OCI-LY3 (cell line): Measurements from ENCODE around the gene CDK15.

Experiments
- EZH2phosphoT487 ChIP-seq: fragments of 200-600 bp; shearing (Covaris generic); IDR thresholded peaks from 2 replicates; pipeline ENCODE4 v1.6.1; 2018; ENCODE audit warnings: antibody characterized with exemption, mixed run types, low read depth
- TF ChIP-seq, protein P1 (sequence below): fragments of 200-600, 300-600 bp; sonication (generic); IDR thresholded peaks from 2 replicates; pipeline ENCODE4 v1.5.1; 2014; ENCODE audit warnings: antibody characterized with exemption, low read length, low read depth

DNA sequence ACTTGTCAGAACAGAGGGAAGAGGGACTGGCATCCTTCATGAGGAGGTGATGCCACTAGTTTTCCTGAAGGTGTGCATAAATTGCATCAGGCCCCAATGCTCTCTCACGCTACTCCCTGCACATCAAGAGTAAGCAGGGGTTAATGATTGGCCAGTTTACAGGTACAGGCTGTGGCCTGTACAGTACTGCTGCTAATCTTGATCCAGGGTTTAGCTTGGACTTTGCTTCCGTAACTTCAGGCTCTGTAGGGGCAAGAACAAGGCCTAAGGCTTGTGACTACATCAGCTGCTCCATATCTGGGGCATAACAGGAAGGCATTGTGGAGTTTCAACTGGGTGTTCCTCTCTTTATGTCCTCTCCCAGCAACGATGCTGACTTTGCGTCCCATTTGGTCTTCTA lies 130.5 kb downstream of the CDK15 start:
- TF ChIP-seq, protein P1, sequence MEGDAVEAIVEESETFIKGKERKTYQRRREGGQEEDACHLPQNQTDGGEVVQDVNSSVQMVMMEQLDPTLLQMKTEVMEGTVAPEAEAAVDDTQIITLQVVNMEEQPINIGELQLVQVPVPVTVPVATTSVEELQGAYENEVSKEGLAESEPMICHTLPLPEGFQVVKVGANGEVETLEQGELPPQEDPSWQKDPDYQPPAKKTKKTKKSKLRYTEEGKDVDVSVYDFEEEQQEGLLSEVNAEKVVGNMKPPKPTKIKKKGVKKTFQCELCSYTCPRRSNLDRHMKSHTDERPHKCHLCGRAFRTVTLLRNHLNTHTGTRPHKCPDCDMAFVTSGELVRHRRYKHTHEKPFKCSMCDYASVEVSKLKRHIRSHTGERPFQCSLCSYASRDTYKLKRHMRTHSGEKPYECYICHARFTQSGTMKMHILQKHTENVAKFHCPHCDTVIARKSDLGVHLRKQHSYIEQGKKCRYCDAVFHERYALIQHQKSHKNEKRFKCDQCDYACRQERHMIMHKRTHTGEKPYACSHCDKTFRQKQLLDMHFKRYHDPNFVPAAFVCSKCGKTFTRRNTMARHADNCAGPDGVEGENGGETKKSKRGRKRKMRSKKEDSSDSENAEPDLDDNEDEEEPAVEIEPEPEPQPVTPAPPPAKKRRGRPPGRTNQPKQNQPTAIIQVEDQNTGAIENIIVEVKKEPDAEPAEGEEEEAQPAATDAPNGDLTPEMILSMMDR: no peak
- no peak for TF ChIP-seq EZH2phosphoT487
